ENCODE data around the gene FSHR. TPM values are rescaled to one million over a fixed set of nuclear protein-coding genes. Genes with fewer than 3 reads are reported as not detected.

FSHR gene
- total and polyA plus RNA-seq, 9 donors: 0.22 to 4.0 (median 1.8) TPM

DNA sequence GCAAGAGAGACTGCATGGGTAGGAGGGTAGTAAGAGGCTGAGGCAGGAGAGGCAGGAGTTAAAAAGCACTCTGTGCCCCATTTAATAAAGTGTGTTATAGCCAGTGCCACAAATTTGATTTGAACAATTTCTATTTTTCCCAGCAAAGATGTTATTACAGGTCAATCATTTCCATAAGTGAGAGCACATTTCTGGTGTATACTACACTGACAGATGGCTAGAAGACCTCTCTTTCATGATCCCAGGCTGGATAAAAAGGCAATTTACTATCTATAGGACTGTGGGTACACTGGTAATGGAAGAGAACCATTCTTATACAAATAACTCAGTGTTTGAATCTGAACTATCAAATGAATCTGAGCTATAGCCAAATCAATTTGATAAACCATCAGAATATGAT is 176.2 kb downstream of the FSHR start:
- intact Hi-C loops (cut with DNase I): no loop called here
- Histone ChIP-seq H3K4me3 (no peak overlapping the region), H3K9me3 (no peaks in the 10 kb centered on the region), H3K27me3 (no peaks in the 10 kb centered on the region), H3K36me3 (no peaks in the 10 kb centered on the region), H3K27ac (no peak overlapping the region), H3K4me1 (ENCODE audit: insufficient read depth) (no peaks in the 10 kb centered on the region)
- DNase-seq: no peak
- TF ChIP-seq POLR2A (IDR thresholded peaks at IDR 0.05) (no peak), EP300 (IDR thresholded peaks at IDR 0.05) (no peak)
- TF ChIP-seq, protein P1, sequence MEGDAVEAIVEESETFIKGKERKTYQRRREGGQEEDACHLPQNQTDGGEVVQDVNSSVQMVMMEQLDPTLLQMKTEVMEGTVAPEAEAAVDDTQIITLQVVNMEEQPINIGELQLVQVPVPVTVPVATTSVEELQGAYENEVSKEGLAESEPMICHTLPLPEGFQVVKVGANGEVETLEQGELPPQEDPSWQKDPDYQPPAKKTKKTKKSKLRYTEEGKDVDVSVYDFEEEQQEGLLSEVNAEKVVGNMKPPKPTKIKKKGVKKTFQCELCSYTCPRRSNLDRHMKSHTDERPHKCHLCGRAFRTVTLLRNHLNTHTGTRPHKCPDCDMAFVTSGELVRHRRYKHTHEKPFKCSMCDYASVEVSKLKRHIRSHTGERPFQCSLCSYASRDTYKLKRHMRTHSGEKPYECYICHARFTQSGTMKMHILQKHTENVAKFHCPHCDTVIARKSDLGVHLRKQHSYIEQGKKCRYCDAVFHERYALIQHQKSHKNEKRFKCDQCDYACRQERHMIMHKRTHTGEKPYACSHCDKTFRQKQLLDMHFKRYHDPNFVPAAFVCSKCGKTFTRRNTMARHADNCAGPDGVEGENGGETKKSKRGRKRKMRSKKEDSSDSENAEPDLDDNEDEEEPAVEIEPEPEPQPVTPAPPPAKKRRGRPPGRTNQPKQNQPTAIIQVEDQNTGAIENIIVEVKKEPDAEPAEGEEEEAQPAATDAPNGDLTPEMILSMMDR (IDR thresholded peaks at IDR 0.05): no peak

DNA sequence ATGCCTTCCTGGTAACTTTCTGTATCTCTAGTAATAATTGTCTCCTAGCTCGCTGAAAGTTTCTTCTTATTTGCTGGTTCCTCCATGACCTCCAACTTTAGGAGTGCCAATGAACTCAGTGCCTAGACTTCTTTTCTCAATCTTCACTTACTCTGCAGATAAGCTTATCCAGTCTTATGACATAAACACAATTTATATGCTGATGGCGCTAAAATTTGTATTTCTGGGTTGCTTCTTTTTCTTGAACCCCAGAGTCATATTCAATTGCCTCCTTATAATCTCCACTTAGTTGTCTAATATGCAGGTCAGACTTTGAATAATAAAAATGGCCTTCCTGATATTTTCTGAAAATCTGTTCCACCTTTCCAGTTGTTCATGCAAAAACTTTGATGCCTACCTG is 182.5 kb downstream of the FSHR start:
- intact Hi-C loops (cut with DNase I): no loop called here
- H3K27ac ChIP-seq: no peak overlapping the region
- no peaks in the 10 kb centered on the region for H3K36me3 ChIP-seq
- TF ChIP-seq, protein P1 (IDR thresholded peaks at IDR 0.05): no peak
- TF ChIP-seq EP300 (IDR thresholded peaks at IDR 0.05): no peak
- no peak for TF ChIP-seq POLR2A (IDR thresholded peaks at IDR 0.05)
- H3K4me3 ChIP-seq: no peak overlapping the region
- DNase-seq: no peak
- H3K4me1 ChIP-seq (ENCODE audit: insufficient read depth): no peaks in the 10 kb centered on the region
- WGBS, 3 donors: 85 to 90% (median 87%) methylated on average over 2 of the region's 2 CpGs
- no peaks in the 10 kb centered on the region for H3K27me3 ChIP-seq
- no peaks in the 10 kb centered on the region for H3K9me3 ChIP-seq

DNA sequence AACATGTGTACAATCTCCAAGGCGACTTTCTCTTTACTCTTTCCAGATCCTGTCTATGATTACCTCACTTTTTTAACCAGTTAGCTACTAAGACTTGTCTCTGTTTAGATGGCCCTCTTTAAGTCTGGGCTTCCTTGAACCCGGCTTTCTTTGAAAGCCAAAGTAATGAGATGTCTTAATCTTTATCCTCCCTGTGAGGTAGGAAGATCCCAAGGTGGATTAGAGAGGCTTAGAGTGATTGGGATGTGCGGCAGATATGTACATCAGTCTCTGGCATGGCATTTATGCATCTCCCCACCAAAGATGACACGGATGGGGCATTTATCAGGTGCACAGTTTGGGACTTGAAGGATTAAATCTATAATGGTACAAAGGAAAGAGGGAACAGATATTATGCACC is 186.3 kb downstream of the FSHR start:
- no peaks in the 10 kb centered on the region for H3K4me1 ChIP-seq (ENCODE audit: insufficient read depth)
- no peaks in the 10 kb centered on the region for H3K27me3 ChIP-seq
- H3K9me3 ChIP-seq: no peaks in the 10 kb centered on the region
- no peaks in the 10 kb centered on the region for H3K36me3 ChIP-seq
- H3K4me3 ChIP-seq: no peak overlapping the region
- no peak overlapping the region for H3K27ac ChIP-seq
- no peak for DNase-seq
- 84 to 86% (median 86%) methylated on average over 4 of the region's 4 CpGs for WGBS, 3 donors
- intact Hi-C loops (cut with DNase I): no loop called here
- TF ChIP-seq POLR2A (IDR thresholded peaks at IDR 0.05) (no peak), EP300 (IDR thresholded peaks at IDR 0.05) (no peak)
- TF ChIP-seq, protein P1 (IDR thresholded peaks at IDR 0.05): no peak

DNA sequence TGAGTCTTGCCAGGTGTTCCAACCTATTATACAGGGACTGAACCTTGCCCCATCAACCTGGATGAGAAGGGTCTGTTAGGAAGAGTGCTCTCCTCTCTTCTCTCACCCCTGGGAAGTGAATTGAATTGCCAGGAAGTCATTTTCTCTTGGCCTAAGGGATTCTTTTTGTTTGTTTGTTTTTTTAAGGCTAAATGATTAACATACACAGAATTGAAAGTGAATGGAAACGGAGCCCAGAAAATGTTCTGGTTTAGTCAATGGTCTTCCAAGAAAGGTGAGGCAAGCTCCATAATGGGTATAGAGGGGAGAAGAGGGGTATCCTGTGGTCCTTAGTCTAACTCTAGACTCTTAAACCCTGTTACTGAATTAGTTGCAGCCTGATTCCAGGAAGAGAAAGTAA is 189.1 kb downstream of the FSHR start:
- Histone ChIP-seq H3K4me3 (no peak overlapping the region), H3K36me3 (no peaks in the 10 kb centered on the region), H3K4me1 (ENCODE audit: insufficient read depth) (no peaks in the 10 kb centered on the region), H3K9me3 (no peaks in the 10 kb centered on the region), H3K27ac (no peak overlapping the region), H3K27me3 (no peaks in the 10 kb centered on the region)
- no peak for TF ChIP-seq EP300 (IDR thresholded peaks at IDR 0.05)
- TF ChIP-seq, protein P1 (IDR thresholded peaks at IDR 0.05): no peak
- TF ChIP-seq POLR2A (IDR thresholded peaks at IDR 0.05): no peak
- DNase-seq: no peak
- WGBS, 3 donors: 66 to 70% (median 68%) methylated on average over 1 of the region's 1 CpG
- intact Hi-C loops (cut with DNase I): no loop called here

DNA sequence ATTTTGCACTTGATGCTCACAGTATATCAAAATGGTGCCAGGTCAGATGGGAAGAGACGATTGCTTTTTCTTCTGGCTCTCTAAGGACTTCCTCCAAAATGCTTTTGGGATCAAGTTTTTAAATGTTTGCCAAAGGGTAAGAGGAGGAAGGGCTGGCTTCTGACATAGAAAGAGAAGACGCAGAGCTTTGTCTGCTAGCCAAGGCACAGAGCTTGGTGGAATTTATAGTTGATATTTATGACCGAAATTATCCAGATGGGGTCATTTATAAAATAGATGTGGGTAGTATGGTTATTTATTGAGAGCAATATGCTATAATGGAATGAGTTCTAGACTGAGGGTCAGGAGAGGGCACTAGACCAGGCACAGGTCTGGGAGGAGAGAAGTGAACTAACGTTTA is 193.3 kb downstream of the FSHR start:
- Histone ChIP-seq H3K27ac (no peak overlapping the region), H3K36me3 (no peaks in the 10 kb centered on the region), H3K27me3 (no peaks in the 10 kb centered on the region), H3K9me3 (no peaks in the 10 kb centered on the region), H3K4me3 (no peak overlapping the region), H3K4me1 (ENCODE audit: insufficient read depth) (no peaks in the 10 kb centered on the region)
- TF ChIP-seq, protein P1 (IDR thresholded peaks at IDR 0.05): no peak
- TF ChIP-seq EP300 (IDR thresholded peaks at IDR 0.05): no peak
- TF ChIP-seq POLR2A (IDR thresholded peaks at IDR 0.05): no peak
- intact Hi-C loops (cut with DNase I): no loop called here
- DNase-seq: no peak
- 40 to 43% (median 43%) methylated on average over 4 of the region's 4 CpGs for WGBS, 3 donors
